K562 (cell line): Measurements from ENCODE around the gene HCN3. TPM values are rescaled to one million over a fixed set of nuclear protein-coding genes. Genes with fewer than 3 reads are reported as not detected.

Experiments used
- ARID1B ChIP-seq: fragments of 450-650 bp; IDR thresholded peaks from 2 replicates; pipeline ENCODE4 v1.6.1; 2016; ENCODE audit warnings: antibody characterized with exemption, mild to moderate bottlenecking, inconsistent platforms
- CBFB ChIP-seq: sonication (generic); formaldehyde crosslinking; IDR thresholded peaks from 2 replicates; pipeline ENCODE4 v1.4.0; 2020; ENCODE audit warnings: mild to moderate bottlenecking, missing genetic modification reagents
- CCNT2 ChIP-seq: IDR thresholded peaks from 2 replicates; pipeline ENCODE4 v1.6.1; 2011; ENCODE audit warnings: borderline replicate concordance, low read depth, mild to moderate bottlenecking, moderate library complexity, mixed read lengths, low read length; ENCODE audit not compliant: insufficient read length; ENCODE audit errors: extremely low read depth
- CREB3 ChIP-seq: fragments of 450-650 bp; conservative IDR thresholded peaks from 2 replicates; pipeline ENCODE4 v1.6.1; 2016; ENCODE audit warnings: missing genetic modification characterization, low read depth, mild to moderate bottlenecking, missing compliant biosample characterization, moderate library complexity
- CTCF ChIP-seq, 3 experiments: IDR thresholded peaks in 2 of 3; conservative IDR thresholded peaks in 1 of 3; 2 replicates each; pipeline ENCODE4 v1.5.1; 2011 to 2012; ENCODE audit warnings: low read length in 3 of 3, mild to moderate bottlenecking in 3 of 3, control low read depth in 2 of 3, improper control_type of control experiment in 1 of 3, inconsistent platforms in 1 of 3, low read depth in 1 of 3, mixed read lengths in 1 of 3, moderate library complexity in 1 of 3; ENCODE audit not compliant: insufficient read depth in 2 of 3
- GMEB1 ChIP-seq: fragments of 250-450 bp; sonication (Bioruptor Pico); IDR thresholded peaks from 2 replicates; pipeline ENCODE4 v1.4.0; 2020; ENCODE audit warnings: mild to moderate bottlenecking
- HMBOX1 ChIP-seq: sonication (generic); IDR thresholded peaks from 2 replicates; pipeline ENCODE4 v1.6.1; 2016
- KDM4B ChIP-seq, 2 experiments: fragments of 450-650 bp in 1 of 2; sonication (generic) in 1 of 2; IDR thresholded peaks; 2 replicates each; pipeline ENCODE4 v1.6.1; 2016 to 2017; ENCODE audit warnings: borderline replicate concordance in 2 of 2, antibody characterized with exemption in 1 of 2, low read depth in 1 of 2, mild to moderate bottlenecking in 1 of 2
- NFE2L1 ChIP-seq: fragments of 450-650 bp; IDR thresholded peaks from 2 replicates; pipeline ENCODE4 v1.6.1; 2016; ENCODE audit warnings: missing genetic modification characterization, low read depth, mild to moderate bottlenecking, missing compliant biosample characterization, moderate library complexity, borderline replicate concordance
- RERE ChIP-seq: sonication (generic); formaldehyde crosslinking; IDR thresholded peaks from 2 replicates; pipeline ENCODE4 v1.8.0; 2023; ENCODE audit warnings: missing genetic modification reagents, mild to moderate bottlenecking, borderline replicate concordance
- RFX1 ChIP-seq: fragments of 450-650 bp; IDR thresholded peaks from 2 replicates; pipeline ENCODE4 v1.6.1; 2016; ENCODE audit warnings: mild to moderate bottlenecking, moderate library complexity
- SMAD4 ChIP-seq: fragments of 250-450 bp; sonication (Bioruptor Pico); conservative IDR thresholded peaks from 2 replicates; pipeline ENCODE4 v1.8.0; 2021; ENCODE audit warnings: inconsistent platforms, mild to moderate bottlenecking, moderate library complexity
- ZNF282 ChIP-seq: sonication (generic); formaldehyde crosslinking; IDR thresholded peaks from 2 replicates; pipeline ENCODE4 v1.8.1; 2023; ENCODE audit warnings: missing genetic modification reagents
- ZNF76 ChIP-seq: fragments of 250-450 bp; sonication (Bioruptor Pico); IDR thresholded peaks from 2 replicates; pipeline ENCODE4 v1.4.0; 2020; ENCODE audit warnings: mild to moderate bottlenecking, moderate library complexity, borderline replicate concordance
- polyA plus RNA-seq, 8 experiments: library from polyadenylated mRNA; depleted of rRNA in 4 of 8; stranded (reverse) in 5 of 8; unstranded in 3 of 8; fragments of >200 nt; fragmentation: Nextera tagmentation in 2 of 8; fragmentation: Illumina TruSeq in 1 of 8; extraction: Ambion mirVana in 2 of 8; extraction: Trizol in 1 of 8; gene quantifications; 2 replicates each; pipeline versions ENCODE4 v1.2.1 to v1.2.3, GENCODE V29; 2011 to 2014; ENCODE audit warnings: inconsistent platforms in 1 of 8, missing spikeins in 1 of 8
- total RNA-seq, 7 experiments: library from RNA; depleted of rRNA in 6 of 7; stranded (reverse); fragments of >200 nt in 6 of 7; fragmentation: Illumina TruSeq in 2 of 7; extraction: Trizol in 2 of 7; gene quantifications; 2 replicates each; pipeline versions ENCODE4 v1.2.1 to v1.2.3, GENCODE V29; 2011 to 2021; ENCODE audit warnings: low replicate concordance in 1 of 7

Gene HCN3
- total and polyA plus RNA-seq, 9 of the 15 experiments (the other 6 are each of a cell fraction or from before 2014, with no cell fraction given): 0.91 to 9.7 (median 3.9) TPM

GRCh38 chr1:155307247-155307740, 30.0 kb downstream of the HCN3 start (continued):
- TF ChIP-seq NFE2L1 (tag) (peak; percentile 64; the same call in 1 of the 2 replicates), CBFB (no peak), ZNF282 (CRISPR knock-in tag) (no peak), GMEB1 (peak; percentile 82), CTCF (IDR thresholded peaks at IDR 0.05 in 2 of 3, conservative IDR thresholded peaks at IDR 0.05 in 1 of 3; ENCODE audit: insufficient read depth in 2 of 3, low read depth in 1 of 3, low read length in 3 of 3) (peak; percentile 64 to 76 (median 68)), CREB3 (tag) (peak; percentile 99), KDM4B (IDR thresholded peaks at IDR 0.05; ENCODE audit: borderline replicate concordance in 2 of 2, low read depth in 1 of 2) (no peak), HMBOX1 (peak; percentile 62; the same call in 1 of the 2 replicates), CCNT2 (no peak), RFX1 (no peak), ZNF76 (CRISPR knock-in tag) (peak; percentile 98), SMAD4 (peak; percentile 98), ARID1B (peak; percentile 58), RERE (CRISPR knock-in tag) (no peak)
